ENCODE results near the gene CPM.

- TF ChIP-seq ZNF565 (CRISPR knock-in tag; conservative IDR thresholded peaks at IDR 0.05; ENCODE audit: low read depth) = no peak
- TF ChIP-seq BACH2 (CRISPR knock-in tag; IDR thresholded peaks at IDR 0.05; ENCODE audit: borderline replicate concordance) = no peak
These were observed 97.5 kb downstream of the CPM start for GRCh38 chr12:68835333-68835908.
